GM23248 (cell line): ENCODE measurements around the gene GTF2IRD1.

Source experiments
- EZH2 ChIP-seq: fragments of 200-600 bp; sonication (generic); IDR thresholded peaks from 2 replicates; pipeline ENCODE4 v1.6.1; 2018; ENCODE audit warnings: antibody characterized with exemption, mild to moderate bottlenecking; ENCODE audit not compliant: insufficient read depth, poor library complexity, severe bottlenecking
- EZH2phosphoT487 ChIP-seq: fragments of 200-600 bp; sonication (generic); IDR thresholded peaks from 2 replicates; pipeline ENCODE4 v1.6.1; 2018; ENCODE audit warnings: antibody characterized with exemption, moderate library complexity, mild to moderate bottlenecking, low read depth; ENCODE audit not compliant: insufficient read depth

DNA sequence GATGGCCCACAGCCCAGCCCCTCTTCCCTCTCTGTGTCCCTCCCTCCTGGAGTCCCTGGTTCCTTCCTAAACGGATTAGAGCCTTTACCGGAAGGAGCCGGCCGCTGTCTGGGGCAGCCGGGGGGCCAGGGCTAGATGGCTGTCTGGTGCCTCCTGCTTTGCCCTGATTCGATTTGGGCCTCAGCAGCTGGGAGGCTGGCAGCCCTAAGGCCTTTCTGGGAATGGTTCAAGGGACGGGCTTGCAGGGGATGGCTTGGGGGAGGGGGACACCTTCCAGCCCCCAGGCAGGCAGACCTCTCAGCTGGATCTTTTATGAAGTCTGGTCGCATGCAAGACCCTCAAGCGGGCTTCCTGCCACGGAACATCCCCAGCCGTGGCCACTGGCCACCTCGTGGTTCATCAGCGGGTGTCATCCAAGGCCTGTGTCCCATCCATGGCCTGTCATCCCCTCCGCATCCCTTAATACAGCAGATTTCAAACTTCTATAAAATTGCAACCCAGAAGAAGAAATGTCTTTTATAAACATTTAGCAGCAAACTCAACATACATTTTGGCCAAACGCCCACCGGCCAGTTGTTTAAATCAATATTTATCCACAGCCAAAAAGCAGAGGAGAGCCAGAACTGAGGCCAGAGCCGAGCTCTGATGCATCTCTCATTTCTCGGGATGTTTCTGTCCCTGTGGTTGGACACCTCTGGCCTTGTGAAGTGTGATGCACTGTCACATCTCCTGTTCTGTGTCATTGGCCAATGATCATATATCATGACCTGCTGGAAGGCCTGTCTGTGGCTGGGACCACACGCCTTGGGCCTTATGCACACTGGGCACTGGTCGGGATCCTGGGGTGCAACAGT is 52.0 kb downstream of the GTF2IRD1 start:
- TF ChIP-seq EZH2, result no peak
- TF ChIP-seq EZH2phosphoT487, result no peak
